Measurements from ENCODE around the gene ABCG8.
"Not testable (repeated sequence)": the region's sequence is repeated elsewhere in the genome, so short reads cannot be mapped to it uniquely, and the experiment has no call there.

The ABCG8 gene

DNA sequence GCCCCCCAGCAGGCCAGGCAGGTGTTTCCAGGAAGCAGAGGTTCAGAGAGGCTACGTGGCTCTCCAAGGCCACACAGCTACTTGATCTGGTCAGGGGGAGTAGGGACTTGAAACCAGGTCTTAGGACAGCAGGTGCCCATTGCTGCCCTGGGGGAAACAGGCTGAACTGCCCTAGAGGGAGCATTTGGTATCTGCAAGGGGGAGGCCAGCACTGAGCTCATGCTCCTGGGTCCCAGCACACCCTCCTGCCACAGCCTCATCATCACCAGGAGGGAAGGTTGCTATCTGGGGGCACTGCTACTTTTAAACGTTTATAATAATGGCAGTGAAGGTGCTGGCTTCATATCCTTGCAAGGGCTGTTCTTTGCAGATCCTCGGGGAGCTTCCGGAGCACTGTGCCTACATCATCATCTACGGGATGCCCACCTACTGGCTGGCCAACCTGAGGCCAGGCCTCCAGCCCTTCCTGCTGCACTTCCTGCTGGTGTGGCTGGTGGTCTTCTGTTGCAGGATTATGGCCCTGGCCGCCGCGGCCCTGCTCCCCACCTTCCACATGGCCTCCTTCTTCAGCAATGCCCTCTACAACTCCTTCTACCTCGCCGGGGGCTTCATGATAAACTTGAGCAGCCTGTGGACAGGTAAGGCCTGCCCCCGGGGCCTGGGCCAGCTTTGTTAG, 36.1 kb downstream of the ABCG8 start:
- no peak for DNase-seq

DNA sequence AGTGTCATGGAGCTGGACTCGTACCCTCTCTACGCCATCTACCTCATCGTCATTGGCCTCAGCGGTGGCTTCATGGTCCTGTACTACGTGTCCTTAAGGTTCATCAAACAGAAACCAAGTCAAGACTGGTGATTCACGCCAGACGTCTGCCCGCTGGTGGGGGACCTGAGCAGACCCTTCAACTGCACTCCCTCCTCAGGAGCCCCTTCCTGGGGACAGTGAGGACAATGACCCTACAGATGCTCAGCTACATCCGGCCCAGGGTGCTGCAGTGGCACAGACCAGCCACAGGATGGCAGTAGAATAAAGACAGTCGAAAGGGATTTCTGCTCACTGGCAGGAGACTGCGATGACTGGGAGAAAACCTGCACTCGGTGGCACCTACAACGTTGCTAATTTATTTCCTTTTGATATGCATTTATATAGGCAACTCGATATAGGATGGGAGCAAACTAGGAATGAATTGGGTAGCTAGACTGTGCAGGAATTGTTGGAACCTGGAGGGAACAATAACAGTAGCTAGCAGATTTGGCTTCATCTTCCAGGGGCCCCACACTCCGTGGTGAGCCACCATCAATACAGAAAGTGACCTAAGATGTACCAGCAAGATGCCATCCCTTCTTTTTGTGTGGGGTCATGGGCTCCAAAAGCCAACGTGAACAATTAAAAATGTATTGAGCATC, 39.2 kb downstream of the ABCG8 start:
- DNase-seq, result peak; percentile 23

DNA sequence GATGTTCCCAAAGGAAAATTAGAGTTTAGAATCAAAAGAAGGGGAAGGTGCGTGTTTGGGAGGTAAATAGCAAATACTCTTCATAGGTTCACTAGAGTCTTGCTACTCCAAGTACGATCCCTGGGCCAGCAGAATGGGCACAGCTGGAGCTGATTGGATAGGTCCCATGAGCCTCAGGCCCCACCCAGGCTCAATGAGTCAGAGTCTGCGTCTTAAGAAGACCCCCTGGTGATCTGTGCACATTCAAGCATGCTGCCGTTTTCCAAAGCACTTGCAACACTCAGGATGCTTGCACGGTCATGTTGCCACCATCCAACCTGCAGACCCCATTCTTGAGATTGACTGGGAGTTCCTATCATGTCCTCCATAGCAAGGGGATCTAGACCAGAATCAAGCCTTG, 40.5 kb downstream of the ABCG8 start:
- no peak for DNase-seq

DNA sequence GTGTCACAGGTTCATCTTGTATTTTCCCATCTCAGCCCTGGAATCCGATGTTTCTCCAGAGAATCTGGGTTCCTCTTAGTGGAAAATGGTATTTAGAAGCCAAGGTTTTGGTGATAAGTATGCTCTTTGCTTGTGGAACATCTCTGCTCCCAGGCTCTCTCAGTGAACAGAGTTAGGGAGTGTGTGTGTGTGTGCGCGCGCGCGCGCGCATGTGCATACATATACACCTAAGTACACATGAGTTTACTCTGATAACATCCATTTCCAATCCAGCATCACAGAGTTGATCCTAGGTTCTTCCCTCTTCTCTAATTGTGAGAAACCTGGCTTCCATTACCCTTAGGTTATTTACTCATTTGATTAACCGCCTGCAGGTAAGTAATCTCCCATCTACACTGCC, 41.7 kb downstream of the ABCG8 start:
- no peak for DNase-seq

DNA sequence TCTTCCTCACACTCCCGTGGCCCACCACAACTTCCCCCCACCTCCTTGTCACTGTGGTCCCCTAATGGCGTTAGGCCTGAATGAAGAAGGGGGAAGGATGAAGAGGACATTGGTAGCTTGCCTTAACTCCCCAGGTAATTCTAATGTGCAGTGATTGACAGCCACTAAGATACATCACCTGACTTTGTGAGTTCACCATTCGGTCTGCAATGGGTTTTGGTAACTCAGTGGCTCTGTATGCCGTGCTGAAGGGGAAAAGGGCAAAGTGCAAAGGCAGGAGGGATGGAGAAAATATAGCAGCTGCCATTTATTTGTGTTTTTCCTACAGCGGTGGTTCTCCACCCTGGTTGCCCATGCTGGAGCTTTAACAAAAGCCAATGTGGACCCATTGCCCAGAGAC, 42.2 kb downstream of the ABCG8 start:
- no peak for DNase-seq

DNA sequence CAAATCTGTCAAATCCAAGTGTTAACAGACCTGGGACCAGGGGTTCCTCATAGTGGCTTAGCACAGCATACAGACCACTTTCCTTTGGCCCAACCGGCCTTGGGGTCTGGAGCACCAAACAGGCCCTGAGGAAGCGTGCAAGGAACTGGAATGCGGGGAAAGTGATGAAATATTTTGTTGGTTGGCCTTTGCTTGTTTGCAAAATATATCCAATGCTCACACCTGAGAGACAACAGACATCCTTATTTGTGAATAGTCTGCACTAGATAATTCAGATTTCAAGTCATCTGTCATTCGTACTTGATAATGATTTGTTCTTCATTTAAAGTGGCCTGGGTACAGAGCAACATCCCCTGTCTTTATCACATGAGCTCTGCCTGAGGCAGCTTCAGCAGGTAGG, 43.5 kb downstream of the ABCG8 start:
- no peak for DNase-seq

DNA sequence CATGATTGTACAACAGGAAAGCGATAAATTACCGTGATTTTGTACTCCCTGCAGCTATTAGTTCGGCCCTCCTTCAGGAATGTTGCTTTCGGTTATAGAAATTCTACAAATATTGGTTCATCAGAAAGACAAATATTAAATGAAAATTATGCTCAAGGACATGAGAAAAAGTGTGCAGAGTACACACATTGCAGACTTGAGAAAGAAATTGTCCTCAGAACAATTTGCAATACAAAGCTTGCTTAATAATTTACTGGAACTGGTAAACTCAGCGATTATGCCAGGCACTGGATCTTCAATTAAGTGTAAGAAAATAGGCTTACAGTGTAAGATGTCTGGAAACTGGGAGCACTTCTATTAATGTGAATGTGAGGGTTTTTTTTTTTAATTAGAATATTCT, 45.9 kb downstream of the ABCG8 start:
- DNase-seq, result no peak

DNA sequence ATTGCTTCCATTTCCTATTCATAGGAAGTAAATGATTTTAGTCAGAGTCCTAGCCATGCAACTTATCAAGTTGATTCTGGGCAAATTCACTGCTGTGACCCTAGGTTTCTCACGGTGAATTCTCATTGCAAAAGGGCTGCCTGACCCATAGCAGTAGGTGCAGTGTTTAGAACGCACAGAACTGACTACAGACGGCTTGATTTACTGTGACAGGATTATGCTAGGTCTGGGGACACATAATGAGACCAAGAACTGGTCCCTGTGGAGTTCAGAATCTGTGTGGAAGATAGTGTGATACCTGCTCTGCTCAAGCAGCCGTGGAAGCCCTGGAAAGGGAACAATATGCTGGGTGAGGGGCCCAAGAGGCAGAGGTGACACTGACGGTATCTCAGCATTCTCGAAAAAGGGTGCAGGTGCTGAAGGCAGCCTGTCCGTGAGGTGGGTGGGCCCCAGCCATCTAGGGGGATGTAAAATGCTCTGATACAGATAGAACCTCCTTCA, 46.4 kb downstream of the ABCG8 start:
- DNase-seq, result no peak

DNA sequence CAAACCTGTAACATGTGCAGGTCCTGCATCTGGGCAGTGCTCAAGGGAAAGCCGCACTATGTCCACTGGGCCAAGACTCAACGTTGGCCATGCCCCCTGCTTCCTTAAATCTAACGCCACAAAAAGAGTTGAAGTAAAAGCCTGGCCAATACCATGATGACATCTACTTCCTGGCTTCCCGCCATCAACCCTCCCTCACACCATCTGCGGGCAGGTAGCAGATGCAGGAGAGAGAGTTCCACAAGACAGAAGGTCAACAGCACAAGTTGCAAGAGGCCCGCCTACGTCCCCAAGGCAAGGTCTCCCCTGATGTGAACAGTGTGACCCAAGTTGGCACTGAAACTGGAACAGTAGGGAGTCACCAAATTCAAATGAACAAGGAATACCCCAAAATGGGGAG, 48.4 kb downstream of the ABCG8 start:
- no peak for DNase-seq

DNA sequence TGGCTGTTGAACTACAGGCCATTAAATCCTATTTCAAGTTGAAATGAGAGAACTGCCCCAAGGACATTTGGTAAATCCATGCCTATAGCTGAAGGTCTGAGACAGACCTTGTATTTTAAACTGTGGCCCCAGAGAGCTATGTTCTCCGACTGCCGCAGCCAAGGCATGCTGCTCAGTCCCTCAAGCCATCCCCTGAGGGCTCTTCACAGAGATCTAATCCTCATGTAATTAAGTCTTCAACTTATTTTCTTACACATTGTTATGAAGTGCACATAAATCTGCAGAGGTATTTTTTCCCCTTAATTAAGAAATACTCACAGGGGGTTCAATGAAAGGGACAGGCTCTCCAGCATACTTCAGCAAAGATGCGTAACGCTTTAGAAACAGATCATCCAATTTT, 50.6 kb downstream of the ABCG8 start:
- DNase-seq, result no peak

DNA sequence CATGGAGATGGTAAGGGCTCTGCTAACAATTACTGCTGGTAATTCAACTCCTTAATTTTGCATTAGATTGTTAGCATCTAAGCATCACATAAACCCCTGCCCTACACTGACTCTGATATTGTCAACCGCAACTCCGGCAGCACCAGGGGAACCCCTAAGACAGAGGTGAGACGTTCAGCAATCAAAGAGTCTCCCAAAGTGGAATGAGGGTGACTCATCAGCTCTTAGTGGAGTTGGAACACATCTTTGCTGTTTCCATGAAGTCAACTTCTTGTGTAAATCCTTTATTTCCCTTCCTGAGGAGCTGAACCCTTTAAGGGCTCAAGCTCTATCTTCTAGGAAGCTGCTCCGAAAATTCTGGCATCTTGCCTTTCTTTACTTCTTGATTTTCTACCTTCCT, 52.1 kb downstream of the ABCG8 start:
- no peak for DNase-seq

DNA sequence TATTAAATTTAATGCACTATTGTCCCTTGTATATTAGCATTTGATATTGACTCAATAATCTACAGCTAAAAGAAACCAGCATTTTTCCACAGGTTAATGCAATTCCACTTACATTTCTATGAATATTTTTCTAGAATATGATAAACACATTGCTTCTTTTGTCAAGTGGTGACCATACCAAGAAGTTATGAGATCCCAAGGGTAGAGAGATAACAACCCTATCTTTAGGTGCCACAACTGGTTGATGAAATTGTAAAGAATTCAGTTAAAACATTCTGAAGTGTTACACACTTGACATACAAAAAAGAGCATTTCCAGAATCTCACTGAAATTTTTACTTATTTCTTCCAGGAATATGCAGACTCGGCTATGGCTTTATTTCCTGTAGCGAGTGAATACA, 56.0 kb downstream of the ABCG8 start:
- DNase-seq, result no peak

DNA sequence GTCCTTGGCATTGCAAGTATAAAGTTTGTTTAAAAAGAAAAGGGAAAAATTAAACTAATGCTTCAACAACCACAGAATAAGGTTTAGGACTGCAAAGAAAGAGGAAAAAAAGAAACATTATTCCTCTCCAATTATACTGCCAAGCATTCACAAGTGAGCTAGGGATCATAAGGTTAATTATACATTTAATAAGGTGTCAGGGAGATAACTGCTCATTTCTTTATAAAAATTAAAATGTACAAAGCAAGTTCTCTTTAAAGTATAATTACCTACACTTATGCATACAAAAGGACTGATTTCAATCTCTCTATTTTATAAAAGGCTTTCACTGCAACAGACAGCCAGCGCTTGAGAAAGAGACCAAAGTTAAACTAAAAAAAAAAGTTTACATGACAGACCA, 58.1 kb downstream of the ABCG8 start:
- no peak for DNase-seq

DNA sequence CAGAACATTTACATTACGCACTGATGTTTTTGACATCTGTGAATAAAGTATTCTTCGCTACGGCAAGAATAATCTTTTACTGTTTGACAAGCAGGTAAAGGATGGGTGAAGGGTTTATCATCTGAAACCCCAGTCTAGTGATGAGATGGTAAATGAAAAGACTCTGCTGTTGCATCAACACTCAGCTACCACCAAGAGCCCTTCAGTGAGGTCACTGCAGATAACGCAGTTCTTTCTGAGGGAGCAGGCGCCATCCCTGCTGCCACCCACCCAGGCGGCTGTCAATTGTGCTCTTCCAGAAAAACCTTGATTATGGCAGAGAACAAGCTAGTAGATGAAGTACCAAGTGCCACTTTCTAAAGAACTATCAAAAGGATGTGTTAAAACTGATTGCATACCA, 58.7 kb downstream of the ABCG8 start:
- no peak for DNase-seq

DNA sequence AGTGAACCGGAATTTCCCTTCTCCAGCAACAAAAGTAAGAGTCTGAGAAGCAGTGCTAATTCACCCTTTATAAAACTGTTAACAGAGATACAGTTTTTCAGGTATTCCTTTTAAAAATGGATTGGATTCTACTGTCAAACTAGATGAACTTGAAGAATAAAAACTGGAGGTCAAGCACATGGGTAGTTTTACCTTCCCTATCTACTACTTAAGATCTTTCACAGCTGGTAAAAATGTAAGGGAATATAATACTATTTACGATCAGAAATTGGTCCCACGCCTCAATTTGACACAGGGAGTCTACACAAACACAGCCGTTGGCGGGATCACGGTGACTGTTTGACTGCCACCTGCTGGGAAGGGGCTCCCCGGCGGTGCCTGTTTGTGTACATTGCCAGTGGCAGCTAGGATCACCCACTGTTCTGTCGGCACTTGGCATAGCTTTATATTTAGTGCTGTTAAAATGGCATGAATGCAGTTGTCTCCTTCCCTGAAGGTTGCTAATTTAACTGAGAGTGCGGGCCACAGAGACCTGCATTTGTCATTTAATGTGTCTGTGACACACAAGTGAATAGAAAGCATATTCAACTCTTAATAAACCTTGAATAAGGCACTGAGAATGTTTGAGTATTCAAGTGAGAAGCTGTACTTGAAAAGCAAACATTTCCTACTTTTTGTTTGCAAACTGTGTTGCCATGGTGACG, 59.5 kb downstream of the ABCG8 start:
- no peak for DNase-seq

DNA sequence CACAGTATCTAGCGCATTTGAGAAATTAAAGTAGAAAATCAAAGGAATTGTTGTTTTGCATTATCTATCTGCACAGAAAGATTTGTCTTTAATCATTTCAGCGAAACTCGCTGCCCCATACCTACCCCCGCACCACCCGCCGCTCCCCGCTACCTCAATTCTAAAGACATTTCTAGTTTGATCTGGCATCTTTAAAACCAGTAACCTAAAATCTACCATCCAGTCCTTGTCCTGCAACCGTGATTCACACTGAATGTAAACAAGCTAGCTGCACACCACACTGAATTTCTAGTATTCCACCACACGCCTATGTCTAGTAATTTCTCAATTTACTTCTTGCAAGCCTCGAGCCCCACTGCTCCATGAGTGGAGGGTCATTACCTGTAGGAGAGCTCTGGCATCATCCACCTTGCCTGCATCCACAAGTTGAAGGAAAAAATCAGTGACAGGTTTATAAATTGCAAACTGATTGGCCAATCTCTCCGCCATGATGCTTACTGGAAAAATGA, 60.1 kb downstream of the ABCG8 start:
- no peak for DNase-seq

DNA sequence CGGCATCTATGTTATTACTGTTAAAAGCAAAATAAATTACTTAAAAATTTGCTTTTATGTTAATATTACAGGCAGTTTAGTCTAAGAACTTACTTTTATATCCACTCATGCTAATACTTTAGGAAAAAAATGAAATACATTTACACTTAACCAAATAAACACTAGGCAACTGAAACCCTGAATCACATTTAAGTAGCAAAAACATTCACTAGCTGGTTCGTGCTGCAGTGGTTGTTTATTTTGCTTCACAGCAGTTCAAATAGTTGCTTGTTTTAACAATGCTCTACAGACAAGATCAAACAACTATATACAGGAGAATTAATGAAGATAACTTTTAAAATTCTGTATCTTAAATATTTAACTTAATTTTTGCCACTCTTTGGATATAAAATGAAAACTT, 60.8 kb downstream of the ABCG8 start:
- DNase-seq, result no peak

DNA sequence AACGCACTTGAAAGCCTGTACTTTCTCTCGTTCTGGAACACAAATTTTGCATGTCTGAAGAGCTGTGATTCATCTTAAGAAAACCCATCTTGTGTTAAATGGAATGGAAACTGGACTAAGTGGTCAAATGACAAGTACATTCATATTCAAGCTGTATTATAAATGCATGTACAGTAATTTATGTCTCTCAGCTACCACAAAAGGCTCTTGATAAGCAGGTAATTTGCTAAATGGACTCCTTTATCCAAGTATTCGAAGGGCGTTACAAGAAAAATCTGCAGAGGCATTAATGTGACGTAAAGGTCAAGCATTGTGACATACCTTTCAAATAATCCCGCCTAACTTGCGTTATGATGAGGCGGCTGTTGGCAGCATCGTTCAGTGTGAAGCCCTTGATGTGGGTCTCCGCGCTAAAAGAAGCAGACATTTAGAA, 66.6 kb downstream of the ABCG8 start:
- no peak for DNase-seq

DNA sequence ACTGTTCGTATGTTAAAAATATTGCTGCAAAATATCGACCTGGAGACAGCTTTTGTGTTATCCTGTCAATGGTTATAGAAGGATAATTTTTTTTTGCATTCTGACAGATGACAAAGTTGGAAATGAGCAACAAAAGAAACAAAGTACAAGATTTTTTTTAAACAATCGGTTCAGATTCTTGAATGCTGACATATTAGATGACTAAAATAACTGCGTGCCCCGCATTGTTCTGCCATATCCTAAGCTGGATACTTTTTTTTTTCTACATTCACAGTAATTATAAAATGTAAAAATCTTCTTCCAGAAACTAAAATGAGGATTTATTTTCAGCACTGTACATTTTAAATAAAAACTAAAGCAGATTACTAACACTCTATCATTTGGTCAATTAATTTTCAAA, 67.1 kb downstream of the ABCG8 start:
- no peak for DNase-seq

DNA sequence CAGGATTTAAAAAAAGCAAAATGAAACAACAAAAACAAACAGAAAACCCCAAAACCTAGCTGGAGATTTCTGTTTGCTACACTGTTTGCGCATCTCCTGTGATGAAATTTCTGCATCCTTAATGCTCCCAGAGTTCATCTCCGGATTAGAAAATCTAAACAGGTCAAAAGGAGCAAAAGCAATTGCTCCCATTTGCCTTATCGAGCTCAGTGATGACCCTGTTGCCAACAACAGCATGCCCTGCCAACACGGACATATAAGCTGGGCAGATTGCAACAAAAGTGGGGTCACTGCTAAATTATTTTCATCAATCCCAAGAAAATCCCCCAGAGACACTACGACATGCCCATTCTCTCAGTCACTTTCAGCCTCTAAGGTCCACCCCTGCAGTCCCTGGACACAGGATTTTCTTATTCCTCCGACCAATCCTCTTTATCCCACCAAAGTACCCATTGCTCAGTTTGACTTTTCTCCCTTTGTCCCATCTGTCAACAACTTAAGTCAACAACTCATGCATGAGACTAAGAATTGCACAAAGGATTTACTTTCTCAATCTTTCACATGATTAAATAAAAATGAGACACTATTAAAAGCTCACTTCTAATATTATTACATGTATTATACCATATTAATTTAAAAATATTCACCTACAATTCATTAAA, 67.8 kb downstream of the ABCG8 start:
- DNase-seq, result no peak

DNA sequence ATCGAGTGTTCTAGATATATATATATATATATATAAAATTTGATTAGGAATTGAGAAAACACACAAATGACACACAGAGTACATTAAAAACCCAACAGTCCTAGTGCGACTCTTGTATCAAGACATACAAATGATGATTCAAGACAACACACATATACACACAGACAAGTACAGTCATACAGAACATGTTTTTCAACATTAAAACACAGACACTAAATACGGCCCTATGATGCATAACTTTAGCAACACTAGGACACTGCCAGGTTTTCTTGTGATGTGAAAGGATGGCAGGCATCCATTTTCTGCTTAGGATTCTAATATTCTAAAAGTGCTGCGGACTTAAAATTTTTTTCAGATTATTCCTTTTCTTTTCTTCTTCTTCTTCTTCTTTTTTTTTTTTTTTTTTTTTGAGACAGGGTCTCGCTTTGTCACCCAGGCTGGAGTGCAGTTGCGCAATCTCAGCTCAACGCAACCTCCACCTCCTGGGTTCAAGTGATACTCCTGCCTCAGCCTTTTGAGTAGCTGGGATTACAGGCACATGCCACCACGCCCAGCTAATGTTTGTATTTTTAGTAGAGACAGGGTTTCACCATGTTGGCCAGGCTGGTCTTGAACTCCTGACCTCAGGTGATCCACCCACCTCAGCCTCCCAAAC, 72.5 kb downstream of the ABCG8 start:
- DNase-seq, result not testable (repeated sequence)

DNA sequence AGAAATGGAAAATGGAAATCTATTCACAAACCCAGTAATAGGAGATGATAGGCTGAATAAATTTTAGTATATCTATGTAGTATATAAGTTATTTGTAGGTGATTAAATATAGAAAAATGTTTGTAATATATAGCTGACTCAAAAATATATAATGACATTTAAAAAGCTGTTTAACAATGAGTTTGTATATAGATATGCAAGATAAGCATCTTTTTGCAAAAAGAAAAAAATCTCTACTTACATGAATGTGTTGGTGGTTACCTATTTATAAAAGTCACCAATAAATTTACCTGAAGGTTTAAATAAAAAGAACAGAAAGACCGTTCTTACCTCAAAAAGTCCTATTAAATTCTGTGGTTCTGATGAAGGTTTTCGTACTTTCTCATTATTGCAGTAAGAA, 85.7 kb downstream of the ABCG8 start:
- DNase-seq, result no peak

DNA sequence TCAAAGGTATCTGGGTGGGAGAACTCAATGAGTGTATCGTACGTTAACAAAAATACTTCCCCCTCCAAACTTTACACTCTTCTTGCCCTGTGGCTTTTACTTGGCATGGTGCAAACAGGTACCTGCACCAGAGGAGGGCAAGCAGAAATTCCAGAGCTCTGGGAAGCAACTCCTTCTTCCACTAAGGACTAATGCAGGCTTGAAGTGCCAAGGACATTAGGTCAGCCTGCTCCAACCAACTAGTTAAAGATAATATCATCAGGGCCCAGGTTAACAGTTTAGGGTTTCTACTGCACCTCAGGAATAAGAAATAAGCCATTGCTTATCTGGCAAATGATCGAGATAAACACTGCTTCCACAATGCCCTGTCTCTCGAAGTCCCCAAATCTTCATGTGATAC, 86.7 kb downstream of the ABCG8 start:
- DNase-seq, result no peak
